ENCODE results near the gene DEPDC4.
A peak's percentile ranks its signal among the peaks of the same experiment; 100 is the strongest.

The DEPDC4 gene

GRCh38 chr12:100273782-100274181 is 6.9 kb upstream of the DEPDC4 start:
- Histone ChIP-seq H3F3A (ENCODE audit: insufficient read depth, low read length) (no peaks in the 10 kb centered on the region), H3K27me3 (replicated peaks; ENCODE audit: insufficient read depth, low read length) (no peaks in the 10 kb centered on the region), H3K9ac (ENCODE audit: low read length) (no peak overlapping the region), H3K36me3 (replicated peaks; ENCODE audit: insufficient read depth, low read length) (no peaks in the 10 kb centered on the region), H3K9me2 (replicated peaks; ENCODE audit: insufficient read depth, low read length) (no peaks in the 10 kb centered on the region), H3K27ac (ENCODE audit: low read length) (no peak overlapping the region), H3K4me1 (ENCODE audit: low read length) (peaks cover 9% of the 10 kb centered on the region; the same call in 1 of the 2 replicates), H3K4me2 (ENCODE audit: low read depth, low read length) (no peak overlapping the region), H4K20me1 (ENCODE audit: insufficient read depth, low read length) (0 out of 2 replicates have a peak, but pooled peaks cover 4% of the 10 kb centered on the region), H3K9me3 (replicated peaks; ENCODE audit: insufficient read depth, low read length) (no peaks in the 10 kb centered on the region), H3K79me2 (ENCODE audit: low read length) (peaks cover 97% of the 10 kb centered on the region), H2AFZ (ENCODE audit: low read length) (no peak overlapping the region), H3K4me3 (ENCODE audit: low read length) (no peak overlapping the region)
- TF ChIP-seq EZH2 (optimal IDR thresholded peaks at IDR 0.05; ENCODE audit: low read depth, low read length) (no peak), EZH2phosphoT487 (IDR thresholded peaks at IDR 0.05; ENCODE audit: low read length) (no peak), CTCF (IDR thresholded peaks at IDR 0.05; ENCODE audit: low read length) (no peak)
- no peak for DNase-seq

- Histone ChIP-seq H3K9me3 (replicated peaks; ENCODE audit: insufficient read depth, low read length) (no peaks in the 10 kb centered on the region), H3K79me2 (ENCODE audit: low read length) (peaks cover 67% of the 10 kb centered on the region), H3K27ac (ENCODE audit: low read length) (no peak overlapping the region), H4K20me1 (ENCODE audit: insufficient read depth, low read length) (no peaks in the 10 kb centered on the region), H3K4me1 (ENCODE audit: low read length) (peaks cover 16% of the 10 kb centered on the region), H3K27me3 (replicated peaks; ENCODE audit: insufficient read depth, low read length) (no peaks in the 10 kb centered on the region), H3K9ac (ENCODE audit: low read length) (no peak overlapping the region; the same call in 1 of the 2 replicates), H3K36me3 (replicated peaks; ENCODE audit: insufficient read depth, low read length) (no peaks in the 10 kb centered on the region), H3K9me2 (replicated peaks; ENCODE audit: insufficient read depth, low read length) (no peaks in the 10 kb centered on the region), H3K4me3 (ENCODE audit: low read length) (peak overlapping the region; percentile 80), H2AFZ (ENCODE audit: low read length) (no peak overlapping the region), H3K4me2 (ENCODE audit: low read depth, low read length) (peak overlapping the region; percentile 72), H3F3A (ENCODE audit: insufficient read depth, low read length) (peaks cover 10% of the 10 kb centered on the region; the same call in 1 of the 2 replicates)
- no peak for DNase-seq
- no peak for TF ChIP-seq EZH2 (optimal IDR thresholded peaks at IDR 0.05; ENCODE audit: low read depth, low read length)
- TF ChIP-seq CTCF (IDR thresholded peaks at IDR 0.05; ENCODE audit: low read length), result no peak
- no peak for TF ChIP-seq EZH2phosphoT487 (IDR thresholded peaks at IDR 0.05; ENCODE audit: low read length)
These were observed 2.1 kb upstream of the DEPDC4 start for GRCh38 chr12:100268835-100269564.

- Histone ChIP-seq H4K20me1 (ENCODE audit: insufficient read depth, low read length) (no peaks in the 10 kb centered on the region), H2AFZ (ENCODE audit: low read length) (peak overlapping the region; percentile 91), H3F3A (ENCODE audit: insufficient read depth, low read length) (peaks cover 10% of the 10 kb centered on the region; the same call in 1 of the 2 replicates), H3K4me3 (ENCODE audit: low read length) (peak overlapping the region; percentile 80), H3K27me3 (replicated peaks; ENCODE audit: insufficient read depth, low read length) (no peaks in the 10 kb centered on the region), H3K4me2 (ENCODE audit: low read depth, low read length) (peak overlapping the region; percentile 72), H3K9me2 (replicated peaks; ENCODE audit: insufficient read depth, low read length) (no peaks in the 10 kb centered on the region), H3K27ac (ENCODE audit: low read length) (peak overlapping the region; percentile 91), H3K9ac (ENCODE audit: low read length) (peak overlapping the region; percentile 92), H3K36me3 (replicated peaks; ENCODE audit: insufficient read depth, low read length) (no peaks in the 10 kb centered on the region), H3K4me1 (ENCODE audit: low read length) (peaks cover 16% of the 10 kb centered on the region), H3K79me2 (ENCODE audit: low read length) (peaks cover 54% of the 10 kb centered on the region), H3K9me3 (replicated peaks; ENCODE audit: insufficient read depth, low read length) (no peaks in the 10 kb centered on the region)
- peak; percentile 16 for DNase-seq
- TF ChIP-seq CTCF (IDR thresholded peaks at IDR 0.05; ENCODE audit: low read length) (no peak), EZH2phosphoT487 (IDR thresholded peaks at IDR 0.05; ENCODE audit: low read length) (no peak), EZH2 (optimal IDR thresholded peaks at IDR 0.05; ENCODE audit: low read depth, low read length) (no peak)
These were observed 863 bp upstream of the DEPDC4 start for GRCh38 chr12:100267603-100268281.

Measured in MM.1S (cell line).